NCI-H146 treated with DMSO at 0.1 percent for 48 hours (cell line): Measurements from ENCODE around the gene PITX1.
"Not testable (repeated sequence)": the region's sequence is repeated elsewhere in the genome, so short reads cannot be mapped to it uniquely, and the experiment has no call there.

Source experiments
- DNase-seq: peaks from one replicate; lab custom pipeline; 2025; ENCODE audit not compliant: unreplicated experiment; lab: John Stamatoyannopoulos, UW

The PITX1 gene

GRCh38 chr5:135011355-135012032 is 22.5 kb downstream of the PITX1 start:
- no peak for DNase-seq

- no peak for DNase-seq
Observed at GRCh38 chr5:135010502-135011354, 23.3 kb downstream of the PITX1 start.

- no peak for DNase-seq
Observed at GRCh38 chr5:135009736-135010501, 24.1 kb downstream of the PITX1 start.

DNA sequence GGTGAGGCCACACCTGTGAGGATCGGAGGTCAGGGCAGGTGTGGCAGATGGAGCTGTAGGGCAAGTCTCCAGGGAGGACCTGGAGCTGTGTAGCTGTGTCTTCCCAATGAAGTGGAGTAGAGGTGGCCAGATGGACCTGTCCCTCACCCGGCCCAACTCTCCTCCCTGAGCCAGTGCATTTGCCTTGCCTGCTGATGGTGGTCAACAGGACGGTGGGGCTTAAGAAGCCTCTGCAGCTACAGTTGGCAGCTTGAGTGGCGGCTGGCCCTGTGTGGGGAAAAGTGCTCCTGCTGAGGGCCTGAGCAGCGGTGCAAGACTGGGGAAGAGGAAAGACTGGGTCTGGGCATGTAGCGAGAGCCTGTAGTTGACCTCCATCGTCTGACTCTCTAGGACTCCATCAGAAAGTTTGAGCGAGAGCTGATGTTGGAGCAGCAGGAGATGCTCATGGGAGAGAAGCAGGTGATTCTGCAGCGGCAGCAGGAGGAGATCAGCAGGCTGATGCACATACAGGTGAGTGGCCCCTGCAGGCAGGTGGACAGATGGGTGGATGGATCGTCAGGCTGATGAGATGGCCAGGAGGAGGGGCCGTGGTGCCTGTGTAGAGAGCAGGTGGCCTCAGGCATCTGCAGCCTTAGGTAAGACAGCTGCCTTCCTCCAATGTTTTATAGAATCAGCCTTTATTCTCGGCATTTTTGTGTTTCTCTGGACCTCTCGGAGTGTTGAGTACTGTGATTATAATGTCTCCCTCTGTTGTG is 24.9 kb downstream of the PITX1 start:
- DNase-seq: peak; percentile 83

DNA sequence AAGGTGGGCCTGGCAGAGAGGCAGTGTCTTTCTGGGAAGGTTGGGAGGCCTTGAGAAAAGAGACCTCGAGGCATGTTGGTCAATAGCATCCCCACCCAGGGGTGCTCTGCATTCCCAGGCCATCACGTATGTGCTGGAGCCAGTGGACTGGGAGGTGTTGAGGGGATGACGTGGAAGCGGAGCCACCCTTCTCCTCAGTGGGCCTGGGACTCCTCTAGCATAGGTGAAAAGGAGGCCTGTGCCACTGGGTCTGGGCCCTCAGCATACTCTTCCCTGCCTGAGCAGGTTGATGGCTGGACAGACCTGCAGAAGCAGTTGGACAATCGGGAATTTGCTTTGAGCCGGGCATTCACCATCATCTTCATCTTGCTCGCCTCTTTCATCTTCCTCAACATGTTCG is 25.5 kb downstream of the PITX1 start:
- no peak for DNase-seq

DNA sequence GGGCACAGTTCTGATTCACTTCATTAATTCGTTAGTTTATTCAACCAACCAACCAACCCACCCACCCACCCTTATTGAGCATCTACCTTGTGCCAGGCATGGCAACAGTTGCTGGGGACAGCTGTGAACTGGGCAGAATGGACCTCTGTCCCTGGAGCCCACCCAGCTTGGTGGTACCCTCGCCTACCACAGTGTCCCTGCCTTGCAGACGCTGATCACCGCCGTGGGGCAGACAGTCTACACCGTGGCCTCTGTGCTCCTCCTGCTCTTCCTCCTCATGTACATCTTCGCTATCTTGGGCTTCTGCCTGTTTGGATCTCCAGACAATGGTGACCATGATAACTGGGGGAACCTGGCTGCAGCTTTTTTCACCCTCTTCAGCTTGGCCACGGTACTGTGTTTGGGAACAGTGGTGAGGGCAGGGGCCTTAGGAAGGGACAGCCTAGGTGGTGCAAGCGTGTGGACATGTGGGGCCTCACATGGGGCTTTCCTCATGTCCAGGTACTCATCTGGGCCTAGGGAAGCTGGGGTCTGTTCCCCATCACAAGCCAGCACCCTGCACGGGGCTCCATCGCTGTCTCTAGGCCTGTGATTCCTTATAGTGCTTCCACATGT is 26.2 kb downstream of the PITX1 start:
- no peak for DNase-seq

DNA sequence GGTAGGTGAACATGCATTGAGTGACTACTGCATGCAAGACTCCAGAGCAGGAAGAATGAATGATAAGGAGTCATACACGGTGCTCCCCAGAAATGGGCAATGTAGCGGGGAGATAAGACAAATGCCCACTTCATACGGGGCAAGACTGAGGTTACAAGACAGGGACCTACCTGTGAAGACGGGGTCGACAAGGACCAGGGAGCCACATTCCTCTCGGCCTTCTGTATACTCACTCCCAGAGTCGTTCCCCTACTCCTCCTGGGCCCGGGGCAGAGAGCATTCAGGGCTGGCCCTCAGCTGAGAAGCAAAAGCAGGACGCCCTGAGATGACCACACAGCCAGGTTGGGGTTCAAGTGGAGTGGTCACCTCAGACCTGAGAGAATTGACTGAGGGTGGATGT is 26.7 kb downstream of the PITX1 start:
- DNase-seq: no peak

GRCh38 chr5:135005076-135005475 is 29.0 kb downstream of the PITX1 start:
- no peak for DNase-seq

GRCh38 chr5:135004376-135004775 is 29.7 kb downstream of the PITX1 start:
- DNase-seq: no peak

GRCh38 chr5:134998068-134998467 is 36.0 kb downstream of the PITX1 start:
- DNase-seq: not testable (repeated sequence)

GRCh38 chr5:134997015-134997414 is 37.0 kb downstream of the PITX1 start:
- no peak for DNase-seq

GRCh38 chr5:134995850-134996402 is 38.1 kb downstream of the PITX1 start:
- DNase-seq: no peak

DNA sequence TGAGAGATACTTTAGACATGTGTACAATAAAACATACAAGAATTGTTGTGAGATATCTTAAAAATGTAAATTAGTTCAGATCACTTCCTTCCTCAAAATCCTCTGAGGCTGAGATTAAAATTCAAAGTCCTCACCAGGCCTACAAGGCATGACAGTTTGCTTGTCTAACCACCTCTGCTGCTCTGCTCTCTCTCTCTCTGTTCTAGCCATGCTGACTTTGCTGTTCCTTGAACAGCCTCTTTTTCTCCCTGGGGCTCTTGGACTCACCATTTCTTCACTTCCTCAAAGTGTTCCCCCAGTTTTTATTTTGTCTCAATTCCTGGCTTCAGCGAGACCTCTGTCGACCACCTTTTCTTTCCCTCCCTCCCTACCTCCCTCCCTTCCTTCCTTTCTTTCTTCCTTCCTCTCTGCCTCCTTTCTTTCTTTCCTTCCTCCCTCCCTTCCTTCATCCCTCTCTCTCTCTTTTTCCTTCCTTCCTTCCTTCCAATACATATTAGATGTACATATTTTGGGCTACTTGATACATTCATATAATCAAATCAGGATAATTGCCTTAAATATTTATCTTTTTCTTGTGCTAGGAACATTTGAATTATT is 39.4 kb downstream of the PITX1 start:
- no peak for DNase-seq

DNA sequence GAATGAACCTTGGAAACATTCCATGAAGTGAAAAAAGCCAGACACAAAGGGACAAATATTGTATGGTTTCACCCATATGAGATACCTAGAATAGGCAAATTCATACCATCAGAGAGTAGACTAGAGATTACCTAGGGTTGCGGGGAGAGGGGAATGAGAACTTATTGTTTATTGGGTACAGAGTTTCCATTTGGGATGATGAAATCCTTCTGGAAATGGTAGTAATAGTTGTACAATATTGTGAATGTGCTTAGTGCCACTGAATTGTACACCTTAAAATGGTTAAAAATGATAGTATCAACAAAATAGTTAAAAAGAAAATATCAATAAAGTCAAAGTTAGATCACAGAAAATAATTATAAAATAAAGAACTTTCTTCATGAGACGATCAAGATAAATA is 40.9 kb downstream of the PITX1 start:
- DNase-seq: no peak

GRCh38 chr5:134992148-134992547 is 41.9 kb downstream of the PITX1 start:
- DNase-seq: no peak

DNA sequence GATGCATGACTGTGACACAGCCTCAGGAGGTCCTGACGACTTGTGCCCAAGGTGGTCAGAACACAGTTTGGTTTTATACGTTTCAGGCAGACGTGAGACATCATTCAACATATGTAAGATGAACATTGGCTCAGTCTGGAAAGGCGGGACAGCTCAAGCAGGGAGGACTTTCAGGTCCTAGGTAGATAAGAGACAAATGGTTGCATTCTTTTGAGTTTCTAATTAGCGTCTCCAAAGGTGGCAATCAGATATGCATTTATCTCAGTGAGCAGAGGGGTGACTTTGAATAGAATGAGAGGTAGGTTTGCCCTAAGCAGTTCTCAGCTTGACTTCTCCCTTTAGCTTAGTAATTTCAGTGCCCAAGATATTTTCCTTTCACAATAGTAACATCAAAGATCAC is 43.8 kb downstream of the PITX1 start:
- DNase-seq: not testable (repeated sequence)

DNA sequence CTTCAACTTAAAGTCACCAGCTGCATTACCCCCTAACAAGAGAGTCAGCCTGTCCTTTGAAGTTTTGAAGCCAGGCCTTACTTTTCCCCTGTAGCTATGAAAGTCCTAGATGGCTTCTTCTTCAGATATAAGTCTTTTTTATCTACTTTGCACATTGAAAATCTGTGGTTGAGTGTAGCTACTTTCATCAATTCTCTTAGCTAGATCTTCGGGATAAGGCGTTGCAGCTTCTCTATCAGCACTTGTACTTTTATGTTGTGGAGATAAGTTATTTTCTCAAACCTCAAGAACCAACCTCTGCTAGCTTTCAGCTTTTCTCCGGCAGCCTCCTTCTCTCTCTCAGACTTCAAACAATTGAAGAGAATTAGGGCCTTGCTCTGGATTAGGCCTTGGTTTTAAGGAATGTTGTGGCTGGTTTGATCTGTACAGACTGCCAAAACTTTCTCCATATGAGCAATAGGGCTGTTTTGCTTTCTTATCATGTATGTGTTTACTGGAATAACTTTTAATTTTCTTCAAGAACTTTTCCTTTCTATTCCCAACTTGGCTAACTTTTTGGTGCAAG is 44.7 kb downstream of the PITX1 start:
- DNase-seq: no peak

- no peak for DNase-seq
Observed at GRCh38 chr5:134982230-134982629, 51.8 kb downstream of the PITX1 start.

DNA sequence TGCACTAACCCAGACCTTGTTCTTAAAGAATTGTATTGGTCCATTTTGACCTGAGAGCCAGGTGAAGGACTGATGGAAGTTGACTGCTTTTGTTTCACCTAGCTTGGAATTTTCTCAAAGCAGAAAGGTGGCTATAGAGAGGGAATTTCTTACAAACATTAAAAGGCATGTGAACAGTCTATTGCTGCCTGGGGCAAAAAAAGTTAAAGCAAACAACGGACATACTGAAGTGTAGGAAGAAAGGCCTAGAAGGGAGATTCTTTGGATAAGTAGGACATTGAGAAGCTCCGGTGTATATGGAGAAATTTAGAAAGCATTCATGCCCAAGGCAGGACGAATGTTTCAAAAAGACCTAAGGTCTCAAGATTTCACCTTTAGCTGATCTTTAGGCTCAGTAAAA is 54.6 kb downstream of the PITX1 start:
- no peak for DNase-seq
